Measurements from ENCODE around the gene RADX.

GRCh38 chrX:106706466-106706865 lies 94.7 kb downstream of the RADX start:
- TF ChIP-seq, protein P1, sequence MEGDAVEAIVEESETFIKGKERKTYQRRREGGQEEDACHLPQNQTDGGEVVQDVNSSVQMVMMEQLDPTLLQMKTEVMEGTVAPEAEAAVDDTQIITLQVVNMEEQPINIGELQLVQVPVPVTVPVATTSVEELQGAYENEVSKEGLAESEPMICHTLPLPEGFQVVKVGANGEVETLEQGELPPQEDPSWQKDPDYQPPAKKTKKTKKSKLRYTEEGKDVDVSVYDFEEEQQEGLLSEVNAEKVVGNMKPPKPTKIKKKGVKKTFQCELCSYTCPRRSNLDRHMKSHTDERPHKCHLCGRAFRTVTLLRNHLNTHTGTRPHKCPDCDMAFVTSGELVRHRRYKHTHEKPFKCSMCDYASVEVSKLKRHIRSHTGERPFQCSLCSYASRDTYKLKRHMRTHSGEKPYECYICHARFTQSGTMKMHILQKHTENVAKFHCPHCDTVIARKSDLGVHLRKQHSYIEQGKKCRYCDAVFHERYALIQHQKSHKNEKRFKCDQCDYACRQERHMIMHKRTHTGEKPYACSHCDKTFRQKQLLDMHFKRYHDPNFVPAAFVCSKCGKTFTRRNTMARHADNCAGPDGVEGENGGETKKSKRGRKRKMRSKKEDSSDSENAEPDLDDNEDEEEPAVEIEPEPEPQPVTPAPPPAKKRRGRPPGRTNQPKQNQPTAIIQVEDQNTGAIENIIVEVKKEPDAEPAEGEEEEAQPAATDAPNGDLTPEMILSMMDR (conservative IDR thresholded peaks at IDR 0.05; ENCODE audit: low read depth, low read length): no peak
- TF ChIP-seq EZH2phosphoT487 (IDR thresholded peaks at IDR 0.05; ENCODE audit: borderline replicate concordance, low read length) (no peak), EZH2 (IDR thresholded peaks at IDR 0.05; ENCODE audit: low read length, unreplicated experiment) (no peak)
